Endometrial microvascular endothelial cells (primary cell): ENCODE results near the gene STX1A. TPM values are rescaled to one million over a fixed set of nuclear protein-coding genes. Genes with fewer than 3 reads are reported as not detected.
"Not testable (repeated sequence)": the region's sequence is repeated elsewhere in the genome, so short reads cannot be mapped to it uniquely, and the experiment has no call there.

Experiments used
- in situ Hi-C: cut with HindIII; loops from 2 replicates; pipeline ENCODE4 v1.10.0; 2017; ENCODE audit warnings: low sequenced_read_pairs, low pct_unique_long_range_greater_than_20kb; ENCODE audit errors: inconsistent ontology term
- total RNA-seq: library from RNA; depleted of rRNA; stranded (reverse); fragments of >200 nt; gene quantifications from one replicate; pipeline ENCODE4 v1.2.3, GENCODE V29; 2015; ENCODE audit errors: inconsistent ontology term

The STX1A gene
- total RNA-seq, 1 donor from 2014 or later: 6.2 TPM

GRCh38 chr7:73668103-73668885 lies 51.2 kb downstream of the STX1A start:
- in situ Hi-C loops: no loop called here

- in situ Hi-C loops: no loop called here
These were observed 51.9 kb downstream of the STX1A start, which contains the start of gene VPS37D for GRCh38 chr7:73667344-73668102. Gene VPS37D (plus strand): TSS chr7:73667831. CDS start chr7:73667959, 128 bp downstream.

GRCh38 chr7:73663033-73663432 lies 56.4 kb downstream of the STX1A start:
- in situ Hi-C loops: no loop called here

GRCh38 chr7:73660594-73660993 lies 58.9 kb downstream of the STX1A start:
- in situ Hi-C loops: not testable (repeated sequence)

- in situ Hi-C loops: no loop called here
These were observed 59.5 kb downstream of the STX1A start for GRCh38 chr7:73659983-73660382.

GRCh38 chr7:73655309-73655708 lies 64.2 kb downstream of the STX1A start:
- in situ Hi-C loops: not testable (repeated sequence)

- in situ Hi-C loops: no loop called here
These were observed 66.9 kb downstream of the STX1A start for GRCh38 chr7:73652541-73652949.

GRCh38 chr7:73650524-73650923 lies 68.9 kb downstream of the STX1A start:
- in situ Hi-C loops: no loop called here

GRCh38 chr7:73649576-73649975 lies 69.9 kb downstream of the STX1A start:
- in situ Hi-C loops: no loop called here

Other genes with a start within 250 kb of the STX1A start
- gene BAZ1B, start 197.4 kb downstream of the STX1A start, total RNA-seq: 35.7 TPM
- 112 TPM for gene BCL7B, start 162.0 kb downstream of the STX1A start, total RNA-seq
- gene TBL2, start 141.1 kb downstream of the STX1A start, total RNA-seq: 77.2 TPM
- gene MLXIPL, start 95.1 kb downstream of the STX1A start, total RNA-seq: not detected
- gene VPS37D, start 51.8 kb downstream of the STX1A start, total RNA-seq: not detected
- 5.0 TPM for gene DNAJC30, start 36.2 kb downstream of the STX1A start, total RNA-seq
- 72.6 TPM for gene BUD23, start 36.1 kb downstream of the STX1A start, total RNA-seq
- gene ABHD11, start 19.1 kb upstream of the STX1A start, total RNA-seq: 23.7 TPM
- not detected for gene CLDN3, start 50.6 kb upstream of the STX1A start, total RNA-seq
- gene CLDN4, start 111.3 kb upstream of the STX1A start, total RNA-seq: 0.84 TPM
- gene METTL27, start 122.8 kb upstream of the STX1A start, total RNA-seq: 3.6 TPM
- gene TMEM270, start 141.5 kb upstream of the STX1A start, total RNA-seq: not detected